Measurements from ENCODE around the gene RNASEH2A. TPM values are rescaled to one million over a fixed set of nuclear protein-coding genes. Genes with fewer than 3 reads are reported as not detected.

The RNASEH2A gene
- total RNA-seq, 1 experiment from 2014 or later = 72.9 TPM

DNA sequence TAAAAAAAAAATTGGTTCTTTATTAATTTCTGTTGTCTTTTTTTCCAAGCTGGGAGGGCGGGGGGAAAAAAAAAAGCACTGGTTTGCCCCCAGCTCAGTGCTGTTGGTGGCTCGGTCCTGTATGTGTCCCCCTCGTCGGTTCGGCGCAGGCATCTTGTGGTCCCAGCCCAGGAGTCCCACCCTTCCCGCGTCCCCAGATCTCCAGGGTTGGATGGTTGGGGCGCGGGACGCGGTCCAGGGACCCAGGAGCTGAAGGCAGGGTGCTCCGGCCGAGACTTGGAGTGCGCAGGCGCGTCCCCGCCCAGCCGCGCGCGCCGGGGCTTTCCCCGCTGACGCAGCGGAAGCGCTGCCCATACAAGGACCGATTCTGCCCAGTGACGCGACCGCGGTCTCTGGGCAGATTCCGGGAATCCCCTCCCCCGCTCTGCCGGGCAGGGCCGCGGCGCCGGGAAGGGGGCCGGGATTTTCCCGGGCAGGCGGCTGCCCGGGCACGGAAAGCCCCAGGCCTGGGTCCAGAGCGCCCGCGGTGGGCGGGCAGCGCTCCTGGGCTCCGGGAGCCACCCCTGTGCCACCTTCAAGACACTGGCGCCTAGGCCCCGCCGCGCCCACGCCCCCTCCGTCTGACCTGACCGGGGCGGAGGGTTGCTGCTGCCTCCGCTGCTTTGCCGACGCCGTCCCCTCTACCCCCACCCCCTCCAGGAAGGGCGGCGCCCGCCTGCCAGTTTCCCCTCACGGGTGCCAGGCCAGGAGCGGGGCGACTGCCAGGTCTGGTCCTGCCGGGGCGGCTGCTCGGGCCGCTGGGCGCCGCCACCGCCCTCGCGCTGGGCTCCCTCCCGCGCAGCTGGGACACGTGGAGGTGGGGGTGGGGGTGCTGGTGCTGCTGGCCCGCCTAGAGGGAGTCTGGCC lies 12.8 kb upstream of the RNASEH2A start:
- ChIA-PET POLR2A (interaction anchor here (0.7 to 3.1 kb wide), 9 partner anchors 9 to 112 kb away, joined by 3 to 29 read pairs (median 4); partner anchors contain the start of genes HOOK2 and RNASEH2A), CTCF (interaction anchor here (0.6 to 14.0 kb wide), 15 partner anchors 8 to 162 kb away, joined by 3 to 341 read pairs (median 10); partner anchors contain the start of genes HOOK2, PRDX2, RNASEH2A and THSD8)
- ATAC-seq (peak; percentile 18), DNase-seq (ENCODE audit: low spot score) (peak; percentile 91)
- H3K4me3 Mint-ChIP-seq = peak overlapping the region; percentile 84
- H3K4me1 Mint-ChIP-seq = peaks cover 34% of the 10 kb centered on the region
- H3K27ac Mint-ChIP-seq = peak overlapping the region; percentile 93
- H3K27me3 Mint-ChIP-seq (ENCODE audit: low read depth) = peaks cover 32% of the 10 kb centered on the region
- H3K9me3 Mint-ChIP-seq = no peaks in the 10 kb centered on the region
- peaks cover 7% of the 10 kb centered on the region for H3K36me3 Mint-ChIP-seq
- no peak for TF ChIP-seq GRHL2 (CRISPR knock-in tag; IDR thresholded peaks at IDR 0.05; ENCODE audit: insufficient replicate concordance, severe bottlenecking)
- TF ChIP-seq, protein P1, sequence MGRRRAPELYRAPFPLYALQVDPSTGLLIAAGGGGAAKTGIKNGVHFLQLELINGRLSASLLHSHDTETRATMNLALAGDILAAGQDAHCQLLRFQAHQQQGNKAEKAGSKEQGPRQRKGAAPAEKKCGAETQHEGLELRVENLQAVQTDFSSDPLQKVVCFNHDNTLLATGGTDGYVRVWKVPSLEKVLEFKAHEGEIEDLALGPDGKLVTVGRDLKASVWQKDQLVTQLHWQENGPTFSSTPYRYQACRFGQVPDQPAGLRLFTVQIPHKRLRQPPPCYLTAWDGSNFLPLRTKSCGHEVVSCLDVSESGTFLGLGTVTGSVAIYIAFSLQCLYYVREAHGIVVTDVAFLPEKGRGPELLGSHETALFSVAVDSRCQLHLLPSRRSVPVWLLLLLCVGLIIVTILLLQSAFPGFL (CRISPR knock-in tag; IDR thresholded peaks at IDR 0.05; ENCODE audit: borderline replicate concordance) = no peak
- no peak for TF ChIP-seq TCF7 (CRISPR knock-in tag; IDR thresholded peaks at IDR 0.05; ENCODE audit: low read depth)
- no peak for TF ChIP-seq ZNF219 (CRISPR knock-in tag; IDR thresholded peaks at IDR 0.05; ENCODE audit: borderline replicate concordance)
- TF ChIP-seq, protein P2, sequence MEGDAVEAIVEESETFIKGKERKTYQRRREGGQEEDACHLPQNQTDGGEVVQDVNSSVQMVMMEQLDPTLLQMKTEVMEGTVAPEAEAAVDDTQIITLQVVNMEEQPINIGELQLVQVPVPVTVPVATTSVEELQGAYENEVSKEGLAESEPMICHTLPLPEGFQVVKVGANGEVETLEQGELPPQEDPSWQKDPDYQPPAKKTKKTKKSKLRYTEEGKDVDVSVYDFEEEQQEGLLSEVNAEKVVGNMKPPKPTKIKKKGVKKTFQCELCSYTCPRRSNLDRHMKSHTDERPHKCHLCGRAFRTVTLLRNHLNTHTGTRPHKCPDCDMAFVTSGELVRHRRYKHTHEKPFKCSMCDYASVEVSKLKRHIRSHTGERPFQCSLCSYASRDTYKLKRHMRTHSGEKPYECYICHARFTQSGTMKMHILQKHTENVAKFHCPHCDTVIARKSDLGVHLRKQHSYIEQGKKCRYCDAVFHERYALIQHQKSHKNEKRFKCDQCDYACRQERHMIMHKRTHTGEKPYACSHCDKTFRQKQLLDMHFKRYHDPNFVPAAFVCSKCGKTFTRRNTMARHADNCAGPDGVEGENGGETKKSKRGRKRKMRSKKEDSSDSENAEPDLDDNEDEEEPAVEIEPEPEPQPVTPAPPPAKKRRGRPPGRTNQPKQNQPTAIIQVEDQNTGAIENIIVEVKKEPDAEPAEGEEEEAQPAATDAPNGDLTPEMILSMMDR (IDR thresholded peaks at IDR 0.05) = no peak
- no peak for TF ChIP-seq RELA (CRISPR knock-in tag; IDR thresholded peaks at IDR 0.05; ENCODE audit: borderline replicate concordance)
- TF ChIP-seq, protein P3, sequence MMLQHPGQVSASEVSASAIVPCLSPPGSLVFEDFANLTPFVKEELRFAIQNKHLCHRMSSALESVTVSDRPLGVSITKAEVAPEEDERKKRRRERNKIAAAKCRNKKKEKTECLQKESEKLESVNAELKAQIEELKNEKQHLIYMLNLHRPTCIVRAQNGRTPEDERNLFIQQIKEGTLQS (CRISPR knock-in tag; conservative IDR thresholded peaks at IDR 0.05) = no peak
- TF ChIP-seq, protein P4, sequence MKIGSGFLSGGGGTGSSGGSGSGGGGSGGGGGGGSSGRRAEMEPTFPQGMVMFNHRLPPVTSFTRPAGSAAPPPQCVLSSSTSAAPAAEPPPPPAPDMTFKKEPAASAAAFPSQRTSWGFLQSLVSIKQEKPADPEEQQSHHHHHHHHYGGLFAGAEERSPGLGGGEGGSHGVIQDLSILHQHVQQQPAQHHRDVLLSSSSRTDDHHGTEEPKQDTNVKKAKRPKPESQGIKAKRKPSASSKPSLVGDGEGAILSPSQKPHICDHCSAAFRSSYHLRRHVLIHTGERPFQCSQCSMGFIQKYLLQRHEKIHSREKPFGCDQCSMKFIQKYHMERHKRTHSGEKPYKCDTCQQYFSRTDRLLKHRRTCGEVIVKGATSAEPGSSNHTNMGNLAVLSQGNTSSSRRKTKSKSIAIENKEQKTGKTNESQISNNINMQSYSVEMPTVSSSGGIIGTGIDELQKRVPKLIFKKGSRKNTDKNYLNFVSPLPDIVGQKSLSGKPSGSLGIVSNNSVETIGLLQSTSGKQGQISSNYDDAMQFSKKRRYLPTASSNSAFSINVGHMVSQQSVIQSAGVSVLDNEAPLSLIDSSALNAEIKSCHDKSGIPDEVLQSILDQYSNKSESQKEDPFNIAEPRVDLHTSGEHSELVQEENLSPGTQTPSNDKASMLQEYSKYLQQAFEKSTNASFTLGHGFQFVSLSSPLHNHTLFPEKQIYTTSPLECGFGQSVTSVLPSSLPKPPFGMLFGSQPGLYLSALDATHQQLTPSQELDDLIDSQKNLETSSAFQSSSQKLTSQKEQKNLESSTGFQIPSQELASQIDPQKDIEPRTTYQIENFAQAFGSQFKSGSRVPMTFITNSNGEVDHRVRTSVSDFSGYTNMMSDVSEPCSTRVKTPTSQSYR (CRISPR knock-in tag; IDR thresholded peaks at IDR 0.05) = 0 out of 2 replicates have a peak, but pooled peaks have one; percentile 51
- no peak for TF ChIP-seq ZNF423 (CRISPR knock-in tag; IDR thresholded peaks at IDR 0.05)
- 0 out of 2 replicates have a peak, but pooled peaks have one; percentile 39 for TF ChIP-seq FOXK1 (CRISPR knock-in tag; IDR thresholded peaks at IDR 0.05)
- no peak for TF ChIP-seq HMGA2 (CRISPR knock-in tag; IDR thresholded peaks at IDR 0.05)
- no peak for TF ChIP-seq SMAD4 (CRISPR knock-in tag; IDR thresholded peaks at IDR 0.05)
- 0 out of 2 replicates have a peak, but pooled peaks have one; percentile 37 for TF ChIP-seq ATF1 (CRISPR knock-in tag; IDR thresholded peaks at IDR 0.05)
- TF ChIP-seq, protein P5, sequence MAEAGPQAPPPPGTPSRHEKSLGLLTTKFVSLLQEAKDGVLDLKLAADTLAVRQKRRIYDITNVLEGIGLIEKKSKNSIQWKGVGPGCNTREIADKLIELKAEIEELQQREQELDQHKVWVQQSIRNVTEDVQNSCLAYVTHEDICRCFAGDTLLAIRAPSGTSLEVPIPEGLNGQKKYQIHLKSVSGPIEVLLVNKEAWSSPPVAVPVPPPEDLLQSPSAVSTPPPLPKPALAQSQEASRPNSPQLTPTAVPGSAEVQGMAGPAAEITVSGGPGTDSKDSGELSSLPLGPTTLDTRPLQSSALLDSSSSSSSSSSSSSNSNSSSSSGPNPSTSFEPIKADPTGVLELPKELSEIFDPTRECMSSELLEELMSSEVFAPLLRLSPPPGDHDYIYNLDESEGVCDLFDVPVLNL (CRISPR knock-in tag; IDR thresholded peaks at IDR 0.05; ENCODE audit: borderline replicate concordance, low read depth) = no peak
- no peak for TF ChIP-seq JAZF1 (CRISPR knock-in tag; IDR thresholded peaks at IDR 0.05)
- TF ChIP-seq, protein P6, sequence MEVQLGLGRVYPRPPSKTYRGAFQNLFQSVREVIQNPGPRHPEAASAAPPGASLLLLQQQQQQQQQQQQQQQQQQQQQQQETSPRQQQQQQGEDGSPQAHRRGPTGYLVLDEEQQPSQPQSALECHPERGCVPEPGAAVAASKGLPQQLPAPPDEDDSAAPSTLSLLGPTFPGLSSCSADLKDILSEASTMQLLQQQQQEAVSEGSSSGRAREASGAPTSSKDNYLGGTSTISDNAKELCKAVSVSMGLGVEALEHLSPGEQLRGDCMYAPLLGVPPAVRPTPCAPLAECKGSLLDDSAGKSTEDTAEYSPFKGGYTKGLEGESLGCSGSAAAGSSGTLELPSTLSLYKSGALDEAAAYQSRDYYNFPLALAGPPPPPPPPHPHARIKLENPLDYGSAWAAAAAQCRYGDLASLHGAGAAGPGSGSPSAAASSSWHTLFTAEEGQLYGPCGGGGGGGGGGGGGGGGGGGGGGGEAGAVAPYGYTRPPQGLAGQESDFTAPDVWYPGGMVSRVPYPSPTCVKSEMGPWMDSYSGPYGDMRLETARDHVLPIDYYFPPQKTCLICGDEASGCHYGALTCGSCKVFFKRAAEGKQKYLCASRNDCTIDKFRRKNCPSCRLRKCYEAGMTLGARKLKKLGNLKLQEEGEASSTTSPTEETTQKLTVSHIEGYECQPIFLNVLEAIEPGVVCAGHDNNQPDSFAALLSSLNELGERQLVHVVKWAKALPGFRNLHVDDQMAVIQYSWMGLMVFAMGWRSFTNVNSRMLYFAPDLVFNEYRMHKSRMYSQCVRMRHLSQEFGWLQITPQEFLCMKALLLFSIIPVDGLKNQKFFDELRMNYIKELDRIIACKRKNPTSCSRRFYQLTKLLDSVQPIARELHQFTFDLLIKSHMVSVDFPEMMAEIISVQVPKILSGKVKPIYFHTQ (CRISPR knock-in tag; IDR thresholded peaks at IDR 0.05) = no peak
- TF ChIP-seq TEAD1 (CRISPR knock-in tag; IDR thresholded peaks at IDR 0.05) = no peak
- TF ChIP-seq, protein P7, sequence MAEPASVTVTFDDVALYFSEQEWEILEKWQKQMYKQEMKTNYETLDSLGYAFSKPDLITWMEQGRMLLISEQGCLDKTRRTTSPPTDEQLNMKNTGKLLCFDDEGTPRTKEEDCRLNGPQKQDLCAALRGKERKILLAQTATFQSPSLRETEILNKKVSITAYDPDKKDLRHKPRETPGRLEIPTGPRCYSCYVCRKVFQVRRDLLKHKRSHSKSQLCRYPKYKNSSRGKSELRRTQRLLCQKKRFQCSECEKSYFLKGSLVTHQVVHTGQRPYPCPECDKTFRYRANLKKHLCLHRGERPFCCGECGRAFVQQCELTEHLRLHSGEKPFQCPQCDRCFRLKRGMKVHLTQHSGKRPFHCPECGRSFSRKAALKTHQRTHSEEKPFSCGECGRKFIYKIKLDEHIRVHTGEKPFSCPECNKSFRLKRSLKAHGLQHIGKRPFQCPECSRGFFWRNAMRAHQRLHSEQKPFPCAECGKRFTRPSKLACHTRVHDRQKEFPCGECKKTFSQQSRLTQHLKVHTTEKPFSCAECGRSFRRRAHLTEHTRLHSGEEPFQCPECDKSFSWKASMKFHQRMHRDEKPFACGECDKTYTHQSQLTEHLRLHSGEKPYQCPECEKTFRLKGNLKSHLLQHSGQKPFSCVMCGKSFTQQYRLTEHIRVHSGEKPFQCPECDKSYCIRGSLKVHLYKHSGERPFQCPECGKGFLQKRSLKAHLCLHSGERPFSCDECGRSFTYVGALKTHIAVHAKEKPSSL (CRISPR knock-in tag; conservative IDR thresholded peaks at IDR 0.05) = no peak
- TF ChIP-seq, protein P8, sequence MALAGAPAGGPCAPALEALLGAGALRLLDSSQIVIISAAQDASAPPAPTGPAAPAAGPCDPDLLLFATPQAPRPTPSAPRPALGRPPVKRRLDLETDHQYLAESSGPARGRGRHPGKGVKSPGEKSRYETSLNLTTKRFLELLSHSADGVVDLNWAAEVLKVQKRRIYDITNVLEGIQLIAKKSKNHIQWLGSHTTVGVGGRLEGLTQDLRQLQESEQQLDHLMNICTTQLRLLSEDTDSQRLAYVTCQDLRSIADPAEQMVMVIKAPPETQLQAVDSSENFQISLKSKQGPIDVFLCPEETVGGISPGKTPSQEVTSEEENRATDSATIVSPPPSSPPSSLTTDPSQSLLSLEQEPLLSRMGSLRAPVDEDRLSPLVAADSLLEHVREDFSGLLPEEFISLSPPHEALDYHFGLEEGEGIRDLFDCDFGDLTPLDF (CRISPR knock-in tag; IDR thresholded peaks at IDR 0.05) = 0 out of 2 replicates have a peak, but pooled peaks have one; percentile 44
